Measurements from ENCODE around the gene TMEM132D.
"Not testable (repeated sequence)": the region's sequence is repeated elsewhere in the genome, so short reads cannot be mapped to it uniquely, and the experiment has no call there.

The TMEM132D gene

GRCh38 chr12:129903092-129903945 is 506 bp downstream of the TMEM132D start:
- Histone ChIP-seq H3K4me2 (no peak overlapping the region), H3K4me3 (no peak overlapping the region), H3K36me3 (no peaks in the 10 kb centered on the region), H4K20me1 (no peaks in the 10 kb centered on the region), H3K27me3 (no peaks in the 10 kb centered on the region), H3K4me1 (no peaks in the 10 kb centered on the region), H3K9me3 (peaks cover 10% of the 10 kb centered on the region; the same call in 1 of the 2 replicates), H3K9ac (no peak overlapping the region), H3K27ac (no peak overlapping the region)
- no peak for TF ChIP-seq Cebpa-rat (IDR thresholded peaks at IDR 0.05)

GRCh38 chr12:129902371-129903091 is 1.3 kb downstream of the TMEM132D start:
- Histone ChIP-seq H3K4me3 (no peak overlapping the region), H3K36me3 (no peaks in the 10 kb centered on the region), H3K4me1 (no peaks in the 10 kb centered on the region), H3K9me3 (peaks cover 10% of the 10 kb centered on the region; the same call in 1 of the 2 replicates), H3K27me3 (no peaks in the 10 kb centered on the region), H3K9ac (no peak overlapping the region), H3K27ac (no peak overlapping the region), H3K4me2 (no peak overlapping the region), H4K20me1 (no peaks in the 10 kb centered on the region)
- no peak for TF ChIP-seq Cebpa-rat (IDR thresholded peaks at IDR 0.05)

GRCh38 chr12:129901254-129901653 is 2.6 kb downstream of the TMEM132D start:
- Histone ChIP-seq H3K27me3 (no peaks in the 10 kb centered on the region), H3K4me3 (no peak overlapping the region), H4K20me1 (no peaks in the 10 kb centered on the region), H3K9me3 (peaks cover 10% of the 10 kb centered on the region; the same call in 1 of the 2 replicates), H3K4me2 (no peak overlapping the region), H3K36me3 (no peaks in the 10 kb centered on the region), H3K4me1 (no peaks in the 10 kb centered on the region), H3K27ac (no peak overlapping the region), H3K9ac (no peak overlapping the region)
- no peak for TF ChIP-seq Cebpa-rat (IDR thresholded peaks at IDR 0.05)

GRCh38 chr12:129900306-129900705 is 3.5 kb downstream of the TMEM132D start:
- peaks cover 10% of the 10 kb centered on the region; the same call in 1 of the 2 replicates for H3K9me3 ChIP-seq
- no peak overlapping the region for H3K4me2 ChIP-seq
- H3K4me1 ChIP-seq = no peaks in the 10 kb centered on the region
- no peak for TF ChIP-seq Cebpa-rat (IDR thresholded peaks at IDR 0.05)
- no peaks in the 10 kb centered on the region for H3K36me3 ChIP-seq
- no peak overlapping the region for H3K27ac ChIP-seq
- H3K4me3 ChIP-seq = no peak overlapping the region
- H3K27me3 ChIP-seq = no peaks in the 10 kb centered on the region
- H3K9ac ChIP-seq = no peak overlapping the region
- no peaks in the 10 kb centered on the region for H4K20me1 ChIP-seq

GRCh38 chr12:129899045-129899444 is 4.8 kb downstream of the TMEM132D start:
- not testable (repeated sequence) for H3K9me3 ChIP-seq, H3K36me3 ChIP-seq, H3K4me3 ChIP-seq, H3K4me1 ChIP-seq, H4K20me1 ChIP-seq, H3K4me2 ChIP-seq, H3K27me3 ChIP-seq, H3K9ac ChIP-seq, H3K27ac ChIP-seq

- H3K4me1 ChIP-seq = no peaks in the 10 kb centered on the region
- H4K20me1 ChIP-seq = no peaks in the 10 kb centered on the region
- H3K36me3 ChIP-seq = no peaks in the 10 kb centered on the region
- TF ChIP-seq Cebpa-rat (IDR thresholded peaks at IDR 0.05) = no peak
- H3K27ac ChIP-seq = no peak overlapping the region
- no peaks in the 10 kb centered on the region for H3K27me3 ChIP-seq
- no peaks in the 10 kb centered on the region for H3K9me3 ChIP-seq
- no peak overlapping the region for H3K4me2 ChIP-seq
- no peak overlapping the region for H3K9ac ChIP-seq
- H3K4me3 ChIP-seq = no peak overlapping the region
Observed at GRCh38 chr12:129893691-129894090, 10.1 kb downstream of the TMEM132D start.

- Histone ChIP-seq H3K4me1 (no peaks in the 10 kb centered on the region), H3K27me3 (no peaks in the 10 kb centered on the region), H3K4me3 (no peak overlapping the region), H3K36me3 (no peaks in the 10 kb centered on the region), H3K9ac (no peak overlapping the region), H3K9me3 (no peaks in the 10 kb centered on the region), H3K27ac (no peak overlapping the region), H3K4me2 (no peak overlapping the region), H4K20me1 (no peaks in the 10 kb centered on the region)
- no peak for TF ChIP-seq Cebpa-rat (IDR thresholded peaks at IDR 0.05)
Observed at GRCh38 chr12:129887101-129887500, 16.7 kb downstream of the TMEM132D start.

- H3K4me2 ChIP-seq = no peak overlapping the region
- H3K27ac ChIP-seq = no peak overlapping the region
- no peaks in the 10 kb centered on the region for H3K9me3 ChIP-seq
- no peaks in the 10 kb centered on the region for H3K4me1 ChIP-seq
- no peak overlapping the region for H3K4me3 ChIP-seq
- H3K36me3 ChIP-seq = no peaks in the 10 kb centered on the region
- no peaks in the 10 kb centered on the region for H4K20me1 ChIP-seq
- H3K9ac ChIP-seq = no peak overlapping the region
- H3K27me3 ChIP-seq = no peaks in the 10 kb centered on the region
- no peak for TF ChIP-seq Cebpa-rat (IDR thresholded peaks at IDR 0.05)
Observed at GRCh38 chr12:129886541-129886940, 17.3 kb downstream of the TMEM132D start.

- H3K4me1 ChIP-seq = no peaks in the 10 kb centered on the region
- TF ChIP-seq Cebpa-rat (IDR thresholded peaks at IDR 0.05) = no peak
- H3K36me3 ChIP-seq = no peaks in the 10 kb centered on the region
- no peak overlapping the region for H3K27ac ChIP-seq
- no peaks in the 10 kb centered on the region for H4K20me1 ChIP-seq
- no peaks in the 10 kb centered on the region for H3K9me3 ChIP-seq
- H3K9ac ChIP-seq = no peak overlapping the region
- H3K27me3 ChIP-seq = no peaks in the 10 kb centered on the region
- H3K4me2 ChIP-seq = no peak overlapping the region
- H3K4me3 ChIP-seq = no peak overlapping the region
Observed at GRCh38 chr12:129885287-129885686, 18.5 kb downstream of the TMEM132D start.

GRCh38 chr12:129877411-129877810 is 26.4 kb downstream of the TMEM132D start:
- no peak overlapping the region for H3K27ac ChIP-seq
- no peak overlapping the region for H3K4me3 ChIP-seq
- no peak overlapping the region for H3K4me2 ChIP-seq
- H3K36me3 ChIP-seq = no peaks in the 10 kb centered on the region
- peaks cover 8% of the 10 kb centered on the region; the same call in 1 of the 2 replicates for H3K4me1 ChIP-seq
- no peaks in the 10 kb centered on the region for H3K27me3 ChIP-seq
- no peak overlapping the region for H3K9ac ChIP-seq
- no peaks in the 10 kb centered on the region for H4K20me1 ChIP-seq
- H3K9me3 ChIP-seq = no peaks in the 10 kb centered on the region
- no peak for TF ChIP-seq Cebpa-rat (IDR thresholded peaks at IDR 0.05)

Data from BLaER1 (cell line).